AG08395 (cell line): ENCODE data around the gene CISH.

ENCODE experiments used
- DNase-seq: peaks from one replicate; pipeline ENCODE4 v3.0.0; 2012; ENCODE audit warnings: mixed read lengths, low spot score

Gene CISH, protein sequence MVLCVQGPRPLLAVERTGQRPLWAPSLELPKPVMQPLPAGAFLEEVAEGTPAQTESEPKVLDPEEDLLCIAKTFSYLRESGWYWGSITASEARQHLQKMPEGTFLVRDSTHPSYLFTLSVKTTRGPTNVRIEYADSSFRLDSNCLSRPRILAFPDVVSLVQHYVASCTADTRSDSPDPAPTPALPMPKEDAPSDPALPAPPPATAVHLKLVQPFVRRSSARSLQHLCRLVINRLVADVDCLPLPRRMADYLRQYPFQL

GRCh38 chr3:50611464-50612233 is at the start of gene CISH:
TSS of gene CISH (minus strand) at chr3:50611774. CDS start at chr3:50611650, 124 bp downstream.
- peak; percentile 93 for DNase-seq

DNA sequence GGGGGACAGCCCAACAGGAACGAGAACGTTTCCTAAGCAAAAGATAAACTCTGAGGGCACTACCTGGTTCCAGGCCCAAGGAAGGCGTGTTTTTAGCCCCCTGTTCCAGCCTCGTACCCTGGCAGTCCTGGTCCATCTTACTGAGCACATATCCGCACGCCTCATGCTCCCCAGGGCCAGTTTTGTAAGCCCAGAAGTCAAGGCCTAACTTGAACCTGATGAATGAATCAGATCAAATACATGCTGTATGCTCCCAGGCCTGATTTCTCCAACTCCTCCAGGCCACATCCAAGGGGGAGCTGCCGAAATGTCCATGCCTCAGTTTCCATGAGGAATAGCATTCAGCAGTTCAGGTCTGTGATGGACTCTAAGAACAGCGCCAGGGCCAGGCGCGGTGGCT is 48.8 kb upstream of the CISH start:
- DNase-seq: no peak

- no peak for DNase-seq
Observed at GRCh38 chr3:50658831-50659230, 47.3 kb upstream of the CISH start.

DNA sequence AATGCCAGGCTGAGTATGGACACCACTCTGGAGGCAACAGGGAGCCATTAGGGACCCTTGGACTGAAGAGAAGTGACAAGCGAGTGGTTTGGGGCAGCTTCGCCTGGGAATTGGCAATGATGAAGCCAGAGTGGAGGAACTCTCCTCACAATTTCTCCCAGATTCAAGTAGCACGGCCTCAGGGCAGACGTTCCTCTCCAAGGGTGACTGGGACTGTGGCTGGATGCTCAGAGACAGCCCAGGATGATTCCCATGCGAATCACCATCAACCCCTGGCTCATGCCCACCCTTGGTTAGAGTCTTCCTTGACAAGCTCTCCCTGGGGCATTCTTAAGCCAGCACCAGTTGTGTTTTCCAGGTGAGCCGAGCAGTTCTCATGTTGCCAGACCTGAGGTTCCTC is 46.8 kb upstream of the CISH start:
- peak; percentile 78 for DNase-seq

DNA sequence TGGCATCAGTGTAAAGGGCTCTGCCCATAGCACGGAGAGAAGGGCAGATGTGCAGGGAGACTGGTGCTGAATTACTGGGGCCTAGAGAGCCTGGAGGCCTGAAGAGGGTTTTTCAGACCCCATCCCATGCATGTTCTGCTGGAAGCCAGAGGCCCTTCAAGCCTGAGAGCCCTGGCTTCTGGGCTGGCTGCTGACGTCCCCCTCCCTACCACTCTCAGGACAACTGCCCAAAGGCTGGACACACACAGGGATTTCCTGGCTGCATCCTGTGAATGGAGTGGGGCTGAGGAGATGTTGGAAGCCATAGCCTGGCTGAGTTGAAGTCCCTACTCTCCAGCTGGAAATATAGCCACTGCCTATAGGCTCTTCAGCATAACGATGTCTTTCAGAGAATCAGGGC is 46.2 kb upstream of the CISH start:
- no peak for DNase-seq

DNA sequence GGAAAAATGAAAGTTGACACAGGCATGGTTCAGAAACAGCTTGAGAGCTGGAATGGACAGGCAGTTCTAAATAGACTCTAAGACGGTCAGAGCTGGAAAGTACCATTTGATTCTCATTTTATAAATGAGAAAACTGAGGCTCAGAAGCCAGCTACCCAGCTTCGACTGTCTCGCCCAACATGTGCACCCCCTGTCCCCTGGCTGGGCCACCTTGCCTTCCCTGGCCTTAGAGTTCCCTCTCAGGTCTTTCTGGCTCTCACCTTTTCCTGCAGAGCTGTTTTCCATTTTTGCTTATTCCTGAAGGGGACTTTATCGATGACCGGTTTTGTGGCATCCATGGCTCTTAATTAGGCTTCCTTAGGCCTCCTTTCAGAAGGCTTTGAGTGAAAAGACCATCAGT is 45.8 kb upstream of the CISH start:
- no peak for DNase-seq

GRCh38 chr3:50656417-50657195 is 45.0 kb upstream of the CISH start:
- DNase-seq: no peak

DNA sequence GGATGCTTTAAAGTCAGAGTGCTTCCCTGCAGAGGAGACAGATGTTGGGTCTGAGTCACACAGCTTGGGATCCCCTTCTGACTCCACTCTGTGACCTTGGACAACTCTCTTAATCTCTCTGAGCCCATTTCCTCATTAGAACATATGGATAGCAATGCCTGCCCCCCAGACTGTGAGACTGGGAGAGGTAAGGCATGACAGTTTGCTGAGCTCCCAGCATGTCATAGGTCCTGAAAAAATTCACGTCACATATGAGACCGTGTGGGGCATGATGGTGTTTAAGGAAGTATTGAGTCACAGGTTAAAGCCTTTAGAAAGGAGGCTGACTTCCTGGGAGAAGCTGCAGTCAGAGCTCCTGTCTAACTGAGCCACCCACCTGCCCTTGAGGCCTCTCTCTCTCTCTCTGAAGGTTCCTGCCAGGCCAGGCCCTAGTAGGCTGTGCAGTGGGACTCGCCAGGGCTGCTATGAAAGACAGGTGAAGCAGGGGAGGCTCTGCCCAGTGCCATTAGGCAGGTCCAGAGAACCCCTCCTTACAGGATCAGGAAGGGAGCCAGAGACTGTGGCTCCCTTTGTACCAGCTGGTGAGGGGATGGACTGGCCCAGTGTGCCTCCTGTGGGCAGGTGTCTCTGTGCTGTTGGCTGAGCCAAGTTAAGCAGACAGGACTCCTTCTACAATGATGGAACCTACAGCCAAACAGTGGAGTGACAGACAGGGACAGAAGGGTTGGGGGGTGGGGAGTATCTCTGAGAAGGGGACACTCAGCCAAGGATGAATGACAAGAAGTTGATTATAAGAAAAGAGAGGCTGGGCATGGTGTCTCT is 43.6 kb upstream of the CISH start:
- DNase-seq: no peak

- DNase-seq: no peak
Observed at GRCh38 chr3:50653937-50654595, 42.5 kb upstream of the CISH start.

DNA sequence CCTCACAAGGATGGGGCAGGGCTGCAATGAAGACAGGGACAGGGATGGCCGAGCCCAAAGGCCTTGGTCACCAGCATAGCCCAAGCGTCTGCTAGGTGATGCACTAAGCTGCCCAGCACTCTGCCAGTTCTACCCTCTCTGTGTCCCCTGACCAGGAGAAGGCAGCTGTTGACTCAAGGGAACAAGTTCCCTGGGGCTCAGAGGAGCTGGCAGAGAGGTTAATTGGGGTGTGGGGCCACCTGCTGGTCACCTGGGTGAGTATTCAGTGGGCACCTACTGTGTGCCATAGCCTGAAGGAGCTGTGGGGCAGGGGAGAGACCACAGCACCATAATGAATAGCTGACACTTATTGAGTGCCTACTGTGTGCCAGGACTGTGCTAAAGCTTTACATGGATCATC is 41.1 kb upstream of the CISH start:
- no peak for DNase-seq

DNA sequence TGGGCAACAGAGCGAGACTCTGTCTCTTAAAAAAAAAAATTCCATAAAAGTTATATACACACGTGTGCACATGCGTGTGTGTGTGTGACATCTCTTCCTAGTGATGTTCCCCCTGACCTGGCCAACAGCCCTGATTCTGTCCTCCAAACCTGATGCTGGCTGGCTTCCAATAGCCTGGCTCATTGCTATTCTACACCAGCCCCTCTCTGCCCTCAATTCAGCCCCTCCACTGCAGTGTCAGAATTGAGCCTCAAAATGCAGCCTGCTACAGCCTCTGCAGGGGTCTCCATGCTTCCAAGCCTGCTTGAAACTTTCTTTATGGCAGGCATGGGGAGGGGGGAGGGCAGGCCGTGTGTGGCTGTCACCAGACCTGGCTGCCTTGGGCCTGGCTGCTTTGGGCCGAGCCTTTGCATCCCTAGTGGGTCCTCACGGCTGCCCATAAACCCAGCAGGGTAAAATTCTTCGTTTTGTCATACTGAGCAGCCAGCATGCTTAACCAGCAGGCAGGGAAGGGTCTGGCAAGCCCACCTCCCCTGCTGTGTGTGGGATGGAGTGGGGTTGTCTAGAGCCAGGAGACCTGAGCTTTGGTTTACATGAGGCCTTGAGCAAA is 40.5 kb upstream of the CISH start:
- no peak for DNase-seq

GRCh38 chr3:50651445-50651844 is 39.9 kb upstream of the CISH start:
- no peak for DNase-seq

DNA sequence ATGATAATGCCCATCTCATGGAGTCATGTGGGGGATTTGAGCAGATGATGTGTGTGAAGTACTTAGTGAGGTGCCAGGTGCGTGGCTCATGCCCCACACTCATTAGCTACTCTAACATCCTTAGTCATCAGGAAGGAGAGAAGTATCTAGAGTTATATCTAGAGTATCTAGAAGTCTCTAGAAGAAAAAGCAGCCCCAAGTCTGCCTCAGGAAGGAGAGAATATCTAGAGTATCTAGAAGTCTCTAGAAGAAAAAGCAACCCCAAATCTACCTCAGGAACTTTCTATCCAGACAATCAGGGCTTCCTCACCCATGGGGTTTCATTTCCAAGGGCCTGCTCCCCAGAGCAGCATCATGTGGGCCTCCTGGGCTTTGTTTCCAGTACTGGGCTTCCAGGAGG is 38.4 kb upstream of the CISH start:
- DNase-seq: no peak

- no peak for DNase-seq
Observed at GRCh38 chr3:50649451-50649931, 37.9 kb upstream of the CISH start.

DNA sequence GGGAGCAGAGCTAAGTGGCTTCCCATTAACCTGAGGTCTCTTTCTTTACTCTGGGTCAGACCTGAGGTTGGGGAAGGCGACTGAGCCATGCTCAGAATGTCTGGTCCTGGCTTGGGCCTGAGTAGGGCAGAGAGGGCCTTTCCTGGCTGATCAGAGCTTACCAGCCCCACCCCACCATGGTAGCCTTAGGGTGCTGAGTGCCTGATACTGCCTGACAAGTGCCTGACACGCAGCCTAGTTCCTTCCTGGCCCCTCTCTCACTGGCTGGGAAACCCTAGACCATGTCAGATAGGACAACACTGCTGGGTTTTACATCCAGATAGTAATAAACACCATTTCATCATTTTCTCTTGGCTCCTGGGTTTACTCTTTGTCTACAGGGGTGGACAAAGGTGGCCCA is 37.4 kb upstream of the CISH start:
- DNase-seq: no peak

DNA sequence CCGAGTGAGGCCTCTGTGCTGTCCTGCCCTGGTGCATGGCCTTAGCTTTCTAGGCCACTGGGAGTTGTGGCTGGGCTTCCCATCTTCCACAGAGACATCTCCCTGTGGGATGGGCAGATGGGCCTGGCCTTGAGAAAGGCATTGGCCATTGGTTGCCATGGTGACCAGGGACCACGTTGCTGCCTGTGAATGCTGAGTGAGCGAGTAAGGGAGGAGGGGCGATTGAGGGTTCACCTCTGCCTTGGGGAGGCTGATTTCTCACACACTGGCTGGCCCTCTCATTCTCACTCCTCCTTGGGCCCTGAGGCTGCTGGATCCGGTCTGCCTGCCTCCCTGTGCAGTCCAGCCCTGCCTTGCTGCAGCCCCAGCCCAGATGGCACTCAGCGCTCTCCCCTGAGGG is 36.7 kb upstream of the CISH start:
- DNase-seq: no peak

- no peak for DNase-seq
Observed at GRCh38 chr3:50645378-50645777, 33.8 kb upstream of the CISH start.

GRCh38 chr3:50644561-50644960 is 33.0 kb upstream of the CISH start:
- DNase-seq: no peak

GRCh38 chr3:50642382-50642781 is 30.8 kb upstream of the CISH start:
- DNase-seq: no peak

- peak; percentile 91 for DNase-seq
Observed at GRCh38 chr3:50639055-50639494, 27.5 kb upstream of the CISH start.

- DNase-seq: no peak
Observed at GRCh38 chr3:50637945-50638344, 26.4 kb upstream of the CISH start.
